ENCODE data around the gene CASZ1. TPM values are rescaled to one million over a fixed set of nuclear protein-coding genes. Genes with fewer than 3 reads are reported as not detected.

CASZ1 gene
- total and polyA plus RNA-seq, 4 experiments from 2014 or later = 0.13 to 8.8 (median 4.7) TPM

DNA sequence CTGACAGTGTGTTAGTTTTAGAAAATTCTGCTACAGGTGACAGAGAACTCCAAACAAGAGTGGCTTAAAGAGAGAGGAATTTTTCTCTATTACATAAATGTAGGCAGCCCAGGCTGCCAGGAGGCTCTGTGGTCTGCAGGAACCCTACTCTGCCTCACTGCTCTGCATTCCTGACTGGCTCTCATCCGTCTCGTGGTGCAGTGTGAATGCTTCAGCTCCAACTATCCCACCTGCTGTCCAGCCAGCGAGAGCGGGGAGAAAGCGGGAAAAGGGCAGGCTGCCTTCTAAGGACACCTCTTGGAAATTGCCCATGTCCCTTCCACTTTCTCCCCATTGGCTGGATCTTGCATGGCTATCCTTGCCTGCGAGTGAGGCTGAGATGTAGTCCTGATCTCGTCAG, 190.4 kb downstream of the CASZ1 start:
- Histone ChIP-seq H3K4me1 (ENCODE audit: insufficient read depth, low read length) (no peaks in the 10 kb centered on the region), H3K36me3 (ENCODE audit: insufficient read depth, low read length) (no peaks in the 10 kb centered on the region), H3K9me3 (ENCODE audit: control insufficient read depth in 1 of 2, low read length in 2 of 2) (no peaks in the 10 kb centered on the region), H3K4me3 (ENCODE audit: low read length in 2 of 2) (no peak overlapping the region), H3K27me3 (ENCODE audit: insufficient read depth, low read length) (no peaks in the 10 kb centered on the region), H3K27ac (ENCODE audit: low read depth, low read length) (no peak overlapping the region)
- intact Hi-C loops (cut with micrococcal nuclease) = no loop called here
- peaks cover 0 to 8% (median 2%) of the 10 kb centered on the region in 4 donors for H3K4me1 Mint-ChIP-seq
- DNase-seq = no peak
- H3K4me3 Mint-ChIP-seq = no peak overlapping the region
- H3K36me3 Mint-ChIP-seq = peaks cover 14 to 26% of the 10 kb centered on the region in 2 donors
- H3K27ac Mint-ChIP-seq = no peak overlapping the region
- H3K27me3 Mint-ChIP-seq = no peaks in the 10 kb centered on the region
- H3K9me3 Mint-ChIP-seq = no peaks in the 10 kb centered on the region
- POLR2A ChIA-PET (ENCODE audit: partially characterized antibody) = no interaction called here
- CTCF ChIA-PET (ENCODE audit: partially characterized antibody) = interaction anchor here (0.6 kb wide), 1 partner anchor 8 kb away, joined by 3 read pairs; no protein-coding TSS in a partner anchor

DNA sequence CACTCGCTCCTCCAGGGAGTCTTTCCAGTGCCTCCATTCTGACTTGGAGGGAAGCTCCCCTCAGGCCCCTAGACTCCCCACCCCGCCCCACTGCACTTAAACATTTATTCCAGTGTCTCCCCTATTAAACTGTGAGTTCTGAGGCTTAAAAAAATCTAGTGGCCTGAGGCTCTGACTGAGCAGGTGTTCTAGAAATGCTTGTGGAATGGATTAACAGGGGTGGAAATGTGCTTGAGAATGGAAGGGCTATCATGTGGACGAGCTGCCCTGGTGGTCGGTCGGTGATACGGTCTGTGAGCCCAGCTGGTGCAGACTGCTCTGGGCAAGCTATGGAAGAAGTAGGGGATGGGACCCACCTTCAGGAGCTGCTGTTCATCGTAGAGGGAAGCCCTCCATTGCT, 191.5 kb downstream of the CASZ1 start:
- intact Hi-C loops (cut with micrococcal nuclease) = no loop called here
- Histone ChIP-seq H3K27ac (ENCODE audit: low read depth, low read length) (no peak overlapping the region), H3K4me1 (ENCODE audit: insufficient read depth, low read length) (no peaks in the 10 kb centered on the region), H3K9me3 (ENCODE audit: control insufficient read depth in 1 of 2, low read length in 2 of 2) (no peaks in the 10 kb centered on the region), H3K4me3 (ENCODE audit: low read length in 2 of 2) (no peak overlapping the region), H3K27me3 (ENCODE audit: insufficient read depth, low read length) (no peaks in the 10 kb centered on the region), H3K36me3 (ENCODE audit: insufficient read depth, low read length) (no peaks in the 10 kb centered on the region)
- Mint-ChIP-seq H3K27ac (peak overlapping the region in 2 of 7 donors; percentile 29 to 38), H3K9me3 (no peaks in the 10 kb centered on the region), H3K27me3 (no peaks in the 10 kb centered on the region), H3K4me1 (peaks cover 0 to 8% (median 2%) of the 10 kb centered on the region in 4 donors), H3K36me3 (peaks cover 14 to 26% of the 10 kb centered on the region in 2 donors), H3K4me3 (no peak overlapping the region)
- DNase-seq = no peak
- POLR2A ChIA-PET (ENCODE audit: partially characterized antibody) = no interaction called here
- CTCF ChIA-PET (ENCODE audit: partially characterized antibody) = interaction anchor here (1.1 kb wide), 1 partner anchor 98 kb away, joined by 3 read pairs; no protein-coding TSS in a partner anchor

GRCh38 chr1:10602936-10603335, 193.5 kb downstream of the CASZ1 start:
- CTCF ChIA-PET (ENCODE audit: partially characterized antibody) = no interaction called here
- peaks cover 28 to 31% of the 10 kb centered on the region in 2 donors for H3K36me3 Mint-ChIP-seq
- H3K9me3 Mint-ChIP-seq = no peaks in the 10 kb centered on the region

DNA sequence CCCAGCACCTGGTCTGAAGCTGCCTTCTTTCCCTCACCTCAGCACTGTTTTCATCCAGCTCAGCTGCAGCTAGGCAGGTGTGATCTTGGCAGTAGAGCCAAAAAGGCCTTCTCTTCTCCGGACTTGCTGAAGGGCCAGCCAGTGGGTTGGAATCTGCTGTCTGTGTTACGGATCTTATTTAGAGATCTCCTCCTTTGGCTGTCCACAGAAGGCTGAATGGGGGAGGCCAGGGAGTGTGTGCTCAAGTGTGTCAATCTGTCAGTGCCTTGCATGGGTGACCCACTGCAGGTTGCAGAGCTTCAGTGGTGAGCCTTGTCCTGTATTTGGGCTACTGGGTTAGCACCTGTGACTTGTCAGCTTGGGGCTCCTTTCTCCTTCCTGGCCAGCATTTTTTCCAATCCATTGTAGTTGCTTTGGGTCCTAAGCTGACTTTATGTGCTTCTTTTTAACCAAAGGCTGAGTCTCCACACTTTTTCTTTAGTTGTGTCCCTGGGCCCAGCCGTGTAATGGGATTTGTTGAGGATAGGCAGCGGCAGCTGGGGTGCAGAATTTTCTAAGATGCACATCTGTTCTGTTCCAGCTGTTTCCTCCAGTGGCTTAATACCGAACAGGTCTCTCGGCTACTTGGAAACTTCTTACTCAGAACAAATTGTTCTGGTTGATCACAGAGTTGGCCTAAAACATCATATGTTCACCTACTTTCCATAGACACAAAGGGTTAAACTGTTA, 194.9 kb downstream of the CASZ1 start:
- intact Hi-C loops (cut with micrococcal nuclease) = no loop called here
- CTCF ChIA-PET (ENCODE audit: partially characterized antibody) = interaction anchor here (1.2 to 1.4 kb wide), 2 partner anchors 19 to 94 kb away, joined by 3 to 4 read pairs; no protein-coding TSS in a partner anchor
- Histone ChIP-seq H3K9me3 (ENCODE audit: control insufficient read depth in 1 of 2, low read length in 2 of 2) (no peaks in the 10 kb centered on the region), H3K27ac (ENCODE audit: low read depth, low read length) (no peak overlapping the region), H3K4me3 (ENCODE audit: low read length in 2 of 2) (no peak overlapping the region), H3K4me1 (ENCODE audit: insufficient read depth, low read length) (no peaks in the 10 kb centered on the region), H3K27me3 (ENCODE audit: insufficient read depth, low read length) (no peaks in the 10 kb centered on the region), H3K36me3 (ENCODE audit: insufficient read depth, low read length) (no peaks in the 10 kb centered on the region)
- POLR2A ChIA-PET (ENCODE audit: partially characterized antibody) = no interaction called here
- Mint-ChIP-seq H3K27me3 (no peaks in the 10 kb centered on the region), H3K4me3 (no peak overlapping the region), H3K4me1 (no peaks in the 10 kb centered on the region), H3K36me3 (peaks cover 28 to 31% of the 10 kb centered on the region in 2 donors), H3K9me3 (no peaks in the 10 kb centered on the region), H3K27ac (peak overlapping the region in 1 of 7 donors; percentile 25)
- no peak for DNase-seq

More at GRCh38 chr1:10602936-10603335, 193.5 kb downstream of the CASZ1 start:
- POLR2A ChIA-PET (ENCODE audit: partially characterized antibody) = no interaction called here
- H3K27ac ChIP-seq (ENCODE audit: low read depth, low read length) = no peak overlapping the region
- intact Hi-C loops (cut with micrococcal nuclease) = no loop called here
- Mint-ChIP-seq H3K27me3 (no peaks in the 10 kb centered on the region), H3K27ac (peak overlapping the region in 1 of 7 donors; percentile 7), H3K4me1 (peaks cover 0 to 2% (median 0%) of the 10 kb centered on the region in 4 donors), H3K4me3 (no peak overlapping the region)
- no peaks in the 10 kb centered on the region for H3K4me1 ChIP-seq (ENCODE audit: insufficient read depth, low read length)
- DNase-seq = no peak
- H3K36me3 ChIP-seq (ENCODE audit: insufficient read depth, low read length) = no peaks in the 10 kb centered on the region
- no peaks in the 10 kb centered on the region for H3K9me3 ChIP-seq (ENCODE audit: control insufficient read depth in 1 of 2, low read length in 2 of 2)
- no peaks in the 10 kb centered on the region for H3K27me3 ChIP-seq (ENCODE audit: insufficient read depth, low read length)
- H3K4me3 ChIP-seq (ENCODE audit: low read length in 2 of 2) = no peak overlapping the region

DNA sequence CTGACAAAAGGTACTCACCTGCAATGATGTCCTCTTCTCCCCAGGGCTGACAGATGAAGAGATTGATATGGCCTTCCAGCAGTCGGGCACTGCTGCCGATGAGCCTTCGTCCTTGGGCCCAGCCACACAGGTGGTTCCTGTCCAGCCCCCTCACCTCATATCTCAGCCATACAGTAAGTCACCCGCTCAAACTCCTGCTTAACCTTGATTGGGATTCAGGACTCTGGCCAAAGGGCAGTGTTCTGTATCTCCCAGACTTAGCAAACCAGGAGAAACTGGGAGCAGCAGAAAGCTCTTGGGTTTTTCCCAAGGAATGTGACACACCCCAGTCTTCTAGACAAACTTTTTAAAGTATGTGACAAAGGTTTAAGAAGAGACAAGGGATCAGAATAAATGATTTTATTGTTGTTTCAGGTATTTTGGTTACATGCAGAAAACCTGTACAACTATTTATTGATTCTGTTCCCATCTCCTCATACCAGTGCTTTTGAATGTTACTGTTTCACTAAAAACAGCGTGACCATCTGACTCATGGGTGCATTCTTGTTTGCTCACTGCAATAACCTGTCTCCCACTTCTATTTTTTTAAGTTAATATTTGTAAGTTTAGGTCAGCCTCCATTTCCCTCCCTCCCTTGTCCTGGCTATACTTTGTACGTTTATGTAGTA, 197.1 kb downstream of the CASZ1 start:
- peak overlapping the region in 1 of 7 donors; percentile 52 for H3K27ac Mint-ChIP-seq
- intact Hi-C loops (cut with micrococcal nuclease) = no loop called here
- H3K4me1 Mint-ChIP-seq = no peaks in the 10 kb centered on the region
- no peaks in the 10 kb centered on the region for H3K36me3 ChIP-seq (ENCODE audit: insufficient read depth, low read length)
- DNase-seq = no peak
- ChIA-PET CTCF (ENCODE audit: partially characterized antibody) (no interaction called here), POLR2A (ENCODE audit: partially characterized antibody) (no interaction called here)
- H3K27me3 ChIP-seq (ENCODE audit: insufficient read depth, low read length) = no peaks in the 10 kb centered on the region
- no peaks in the 10 kb centered on the region for H3K4me1 ChIP-seq (ENCODE audit: insufficient read depth, low read length)
- H3K36me3 Mint-ChIP-seq = peaks cover 22 to 25% of the 10 kb centered on the region in 2 donors
- H3K9me3 Mint-ChIP-seq = no peaks in the 10 kb centered on the region
- H3K9me3 ChIP-seq (ENCODE audit: control insufficient read depth in 1 of 2, low read length in 2 of 2) = no peaks in the 10 kb centered on the region
- no peaks in the 10 kb centered on the region for H3K27me3 Mint-ChIP-seq
- no peak overlapping the region for H3K4me3 ChIP-seq (ENCODE audit: low read length in 2 of 2)
- H3K4me3 Mint-ChIP-seq = no peak overlapping the region
- H3K27ac ChIP-seq (ENCODE audit: low read depth, low read length) = no peak overlapping the region

GRCh38 chr1:10598389-10598702, 198.1 kb downstream of the CASZ1 start:
- no peaks in the 10 kb centered on the region for H3K27me3 Mint-ChIP-seq
- Histone ChIP-seq H3K4me3 (ENCODE audit: low read length in 2 of 2) (no peak overlapping the region), H3K9me3 (ENCODE audit: control insufficient read depth in 1 of 2, low read length in 2 of 2) (no peaks in the 10 kb centered on the region), H3K4me1 (ENCODE audit: insufficient read depth, low read length) (no peaks in the 10 kb centered on the region), H3K27me3 (ENCODE audit: insufficient read depth, low read length) (no peaks in the 10 kb centered on the region), H3K27ac (ENCODE audit: low read depth, low read length) (no peak overlapping the region), H3K36me3 (ENCODE audit: insufficient read depth, low read length) (no peaks in the 10 kb centered on the region)
- H3K9me3 Mint-ChIP-seq = no peaks in the 10 kb centered on the region
- peaks cover 16 to 18% of the 10 kb centered on the region in 2 donors for H3K36me3 Mint-ChIP-seq
- intact Hi-C loops (cut with micrococcal nuclease) = no loop called here
- no peaks in the 10 kb centered on the region for H3K4me1 Mint-ChIP-seq
- ChIA-PET CTCF (ENCODE audit: partially characterized antibody) (interaction anchor here (0.8 kb wide), 1 partner anchor 91 kb away, joined by 3 read pairs; no protein-coding TSS in a partner anchor), POLR2A (ENCODE audit: partially characterized antibody) (no interaction called here)
- H3K4me3 Mint-ChIP-seq = no peak overlapping the region
- H3K27ac Mint-ChIP-seq = peak overlapping the region in 1 of 7 donors; percentile 30
- no peak for DNase-seq

DNA sequence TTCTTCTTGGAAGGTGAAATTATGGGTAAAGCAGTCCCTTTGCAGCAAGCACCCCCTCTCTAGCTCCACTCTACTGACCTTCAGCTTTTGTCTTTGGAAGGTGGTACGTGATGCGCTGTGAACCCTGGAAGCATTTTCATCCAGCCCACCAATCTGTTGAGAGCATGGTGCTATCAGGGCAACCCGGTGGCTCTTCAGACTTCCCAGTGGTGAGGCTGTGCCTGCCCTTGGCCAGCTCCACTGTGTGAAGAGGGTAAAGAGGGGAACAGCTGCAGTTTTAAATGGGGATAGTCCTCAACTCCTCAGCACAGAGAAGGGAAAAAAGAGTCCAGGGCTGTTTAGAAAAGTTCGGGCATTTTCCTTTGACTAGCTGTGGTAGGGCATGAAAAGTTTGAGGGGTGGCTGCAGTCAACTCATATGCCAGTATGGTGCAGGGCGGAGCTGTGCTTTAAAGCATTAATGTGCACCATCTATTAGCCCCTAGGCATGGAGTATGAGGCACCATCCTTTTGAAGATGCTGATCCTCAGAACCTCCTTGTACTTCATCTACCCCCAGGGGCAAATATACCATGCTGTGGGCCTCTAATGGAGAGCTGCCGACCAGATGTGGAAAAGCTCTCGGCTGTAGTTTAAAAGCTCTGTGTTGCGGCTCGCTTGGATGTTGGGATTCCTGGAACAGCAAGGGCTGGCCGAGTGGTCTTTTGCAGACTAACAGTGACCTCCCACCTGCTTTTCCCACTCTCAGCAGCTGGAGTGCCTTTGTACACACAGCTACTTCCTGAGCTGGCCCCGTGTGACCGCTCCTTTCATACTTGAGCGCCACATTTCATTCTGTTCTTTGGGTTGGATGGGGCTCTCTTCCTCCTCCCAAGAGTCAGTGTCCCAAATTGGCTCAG, 198.7 kb downstream of the CASZ1 start:
- Histone ChIP-seq H3K4me3 (ENCODE audit: low read length in 2 of 2) (no peak overlapping the region), H3K27ac (ENCODE audit: low read depth, low read length) (no peak overlapping the region), H3K27me3 (ENCODE audit: insufficient read depth, low read length) (no peaks in the 10 kb centered on the region), H3K36me3 (ENCODE audit: insufficient read depth, low read length) (no peaks in the 10 kb centered on the region), H3K4me1 (ENCODE audit: insufficient read depth, low read length) (no peaks in the 10 kb centered on the region), H3K9me3 (ENCODE audit: control insufficient read depth in 1 of 2, low read length in 2 of 2) (no peaks in the 10 kb centered on the region)
- H3K4me3 Mint-ChIP-seq = no peak overlapping the region
- no peaks in the 10 kb centered on the region for H3K27me3 Mint-ChIP-seq
- DNase-seq = no peak
- no peaks in the 10 kb centered on the region for H3K4me1 Mint-ChIP-seq
- CTCF ChIA-PET (ENCODE audit: partially characterized antibody) = interaction anchor here (0.7 to 1.2 kb wide), 3 partner anchors 8 to 311 kb away, joined by 3 read pairs; no protein-coding TSS in a partner anchor
- intact Hi-C loops (cut with micrococcal nuclease) = no loop called here
- H3K27ac Mint-ChIP-seq = peak overlapping the region in 1 of 7 donors; percentile 30
- no peaks in the 10 kb centered on the region for H3K9me3 Mint-ChIP-seq
- POLR2A ChIA-PET (ENCODE audit: partially characterized antibody) = no interaction called here
- H3K36me3 Mint-ChIP-seq = peaks cover 11 to 17% of the 10 kb centered on the region in 2 donors
